ENCODE measurements around the gene C17orf75.

GRCh38 chr17:32385971-32386370, 44.0 kb upstream of the C17orf75 start:
- TF ChIP-seq, protein P1, sequence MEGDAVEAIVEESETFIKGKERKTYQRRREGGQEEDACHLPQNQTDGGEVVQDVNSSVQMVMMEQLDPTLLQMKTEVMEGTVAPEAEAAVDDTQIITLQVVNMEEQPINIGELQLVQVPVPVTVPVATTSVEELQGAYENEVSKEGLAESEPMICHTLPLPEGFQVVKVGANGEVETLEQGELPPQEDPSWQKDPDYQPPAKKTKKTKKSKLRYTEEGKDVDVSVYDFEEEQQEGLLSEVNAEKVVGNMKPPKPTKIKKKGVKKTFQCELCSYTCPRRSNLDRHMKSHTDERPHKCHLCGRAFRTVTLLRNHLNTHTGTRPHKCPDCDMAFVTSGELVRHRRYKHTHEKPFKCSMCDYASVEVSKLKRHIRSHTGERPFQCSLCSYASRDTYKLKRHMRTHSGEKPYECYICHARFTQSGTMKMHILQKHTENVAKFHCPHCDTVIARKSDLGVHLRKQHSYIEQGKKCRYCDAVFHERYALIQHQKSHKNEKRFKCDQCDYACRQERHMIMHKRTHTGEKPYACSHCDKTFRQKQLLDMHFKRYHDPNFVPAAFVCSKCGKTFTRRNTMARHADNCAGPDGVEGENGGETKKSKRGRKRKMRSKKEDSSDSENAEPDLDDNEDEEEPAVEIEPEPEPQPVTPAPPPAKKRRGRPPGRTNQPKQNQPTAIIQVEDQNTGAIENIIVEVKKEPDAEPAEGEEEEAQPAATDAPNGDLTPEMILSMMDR (conservative IDR thresholded peaks at IDR 0.05; ENCODE audit: low read depth, low read length), result no peak
- no peak for TF ChIP-seq EZH2 (IDR thresholded peaks at IDR 0.05; ENCODE audit: borderline replicate concordance, low read depth, low read length, poor library complexity, severe bottlenecking)
